ENCODE data around the gene METTL1.

GRCh38 chr12:57775563-57776246 lies 3.8 kb upstream of the METTL1 start:
- TF ChIP-seq EP300 (IDR thresholded peaks at IDR 0.05) (no peak), CTCF (IDR thresholded peaks at IDR 0.05) (no peak), POLR2A (IDR thresholded peaks at IDR 0.05) (no peak)

Data from ovary (tissue), 3 donors.